PC-3 (cell line): ENCODE measurements around the gene N4BP2L2.
"Not testable (repeated sequence)": the region's sequence is repeated elsewhere in the genome, so short reads cannot be mapped to it uniquely, and the experiment has no call there.

ENCODE experiments used
- CTCF ChIP-seq: fragments of 300-600 bp; sonication (generic); conservative IDR thresholded peaks from 2 replicates; pipeline ENCODE4 v1.5.1; 2017; ENCODE audit warnings: antibody characterized with exemption, low read depth, mild to moderate bottlenecking, low read length
- EZH2 ChIP-seq: fragments of 300-600 bp; sonication (generic); IDR thresholded peaks from one replicate; pipeline ENCODE4 v1.6.1; 2017; ENCODE audit warnings: antibody characterized with exemption, mild to moderate bottlenecking, low read length; ENCODE audit not compliant: unreplicated experiment
- EZH2phosphoT487 ChIP-seq: fragments of 300-600 bp; sonication (generic); IDR thresholded peaks from 2 replicates; pipeline ENCODE4 v1.6.1; 2018; ENCODE audit warnings: mild to moderate bottlenecking, antibody characterized with exemption, low read length, borderline replicate concordance

- TF ChIP-seq CTCF, EZH2, EZH2phosphoT487: not testable (repeated sequence)
Observed at GRCh38 chr13:32560842-32561241, 22.2 kb upstream of the N4BP2L2 start.
